ENCODE results near the gene MRPL53.
"Not testable (repeated sequence)": the region's sequence is repeated elsewhere in the genome, so short reads cannot be mapped to it uniquely, and the experiment has no call there.

Gene MRPL53

DNA sequence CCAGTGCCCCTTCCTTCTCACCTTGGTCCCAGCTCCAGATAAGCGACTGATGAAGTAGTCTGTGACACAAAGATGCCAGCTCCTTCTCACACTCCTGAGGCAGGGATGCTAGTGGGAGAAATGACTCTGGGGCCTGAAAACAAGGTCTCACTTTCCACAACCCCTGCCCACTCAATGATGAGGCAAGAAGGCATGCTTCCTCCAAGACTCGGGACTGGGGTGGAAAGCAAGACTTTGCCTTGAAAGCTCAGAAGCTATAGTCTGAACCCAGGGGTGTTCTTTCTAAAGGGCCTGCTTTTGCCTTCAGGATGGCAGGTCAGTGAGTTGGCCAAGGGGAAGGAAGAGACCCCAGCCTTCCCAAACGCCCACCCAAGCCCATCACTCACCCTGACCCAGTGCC lies 9.0 kb upstream of the MRPL53 start:
- DNase-seq: no peak

DNA sequence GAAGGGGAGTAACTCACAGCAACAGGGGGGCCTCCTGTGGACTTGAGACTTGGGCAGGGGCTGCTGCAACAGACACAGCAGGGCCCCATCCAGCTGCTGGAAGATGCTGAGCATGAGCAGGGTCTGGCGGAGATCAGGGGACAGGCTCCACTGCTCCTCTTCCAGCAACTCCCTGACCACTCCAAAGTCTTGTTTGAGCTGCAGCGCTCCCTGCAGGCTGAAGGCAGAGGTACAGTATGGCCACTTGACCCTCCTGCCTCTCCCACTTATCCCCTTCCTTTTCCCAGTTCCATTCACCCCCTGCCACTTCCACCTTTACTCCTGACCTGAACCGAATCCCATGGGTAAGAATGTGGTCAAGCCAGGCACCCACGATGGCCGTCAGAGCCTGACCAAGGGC lies 2.4 kb upstream of the MRPL53 start:
- no peak for DNase-seq

DNA sequence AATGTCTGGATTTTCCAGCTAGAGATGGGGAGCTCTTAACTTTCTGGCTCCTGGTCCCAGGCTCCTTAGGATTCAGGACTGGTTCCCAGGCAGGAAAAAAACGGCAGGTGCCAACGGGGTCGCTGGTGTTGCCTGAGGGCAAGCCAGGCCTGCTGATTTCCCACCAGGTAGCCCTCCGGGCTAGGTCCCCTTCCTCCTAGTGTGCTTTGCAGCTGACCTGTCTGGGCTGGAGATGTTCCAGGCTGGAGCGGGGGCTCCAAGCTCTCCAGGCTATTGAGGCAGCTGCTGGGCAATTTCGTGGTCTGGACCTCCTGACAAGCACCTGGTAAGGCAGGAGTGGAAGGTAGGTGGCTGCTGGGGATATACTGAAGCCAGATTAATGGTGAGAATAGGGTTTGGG lies 2.0 kb upstream of the MRPL53 start:
- DNase-seq: no peak

DNA sequence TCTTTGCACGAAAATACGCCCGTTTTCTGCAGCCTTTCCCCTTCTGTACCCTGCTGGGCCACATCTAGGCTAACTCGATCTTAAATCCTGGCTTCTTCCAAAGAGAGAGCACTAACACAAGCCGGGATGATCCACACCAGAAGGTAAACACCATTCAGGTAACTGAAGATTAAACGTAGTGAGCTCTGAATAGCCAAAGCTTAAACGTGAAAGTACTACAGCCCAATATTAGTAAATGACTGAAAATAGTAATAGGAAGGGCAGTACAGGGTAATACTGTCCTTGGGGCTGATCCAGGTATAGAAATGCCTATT lies 422 bp upstream of the MRPL53 start:
- no peak for DNase-seq

DNA sequence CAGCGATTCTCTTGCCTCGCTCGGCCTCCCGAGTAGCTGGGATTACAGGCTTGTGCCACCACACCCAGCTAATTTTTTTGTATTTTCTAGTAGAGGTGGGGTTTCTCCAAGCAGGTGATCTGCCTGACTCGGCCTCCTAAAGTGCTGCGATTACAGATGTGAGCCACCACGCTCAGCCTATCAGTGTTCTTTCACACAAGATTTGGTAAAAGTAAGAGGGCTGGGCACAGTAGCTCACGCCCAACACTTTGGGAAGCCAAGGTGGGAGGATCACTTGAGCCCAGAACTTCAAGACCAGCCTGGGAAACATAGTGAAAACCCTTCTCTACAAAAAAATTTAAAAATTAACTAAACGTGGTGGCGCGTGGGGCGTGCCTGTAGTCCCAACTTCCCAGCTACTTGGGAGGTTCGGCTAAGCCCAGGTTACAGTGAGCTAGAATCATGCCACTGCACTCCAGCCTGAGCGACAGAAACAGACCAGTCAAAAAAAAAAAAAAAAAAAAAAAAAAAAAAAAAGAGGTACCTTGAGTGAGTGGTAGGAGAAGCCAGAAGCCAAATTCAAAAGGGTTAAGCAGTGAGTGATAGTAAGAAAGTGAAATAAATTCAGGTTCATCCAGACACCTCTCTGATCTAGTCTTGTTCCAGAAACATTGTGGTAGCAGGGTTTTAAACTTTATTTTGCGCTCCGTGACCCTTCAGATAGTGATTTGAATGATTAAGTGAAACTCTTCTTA lies 981 bp downstream of the MRPL53 start:
- no peak for DNase-seq

DNA sequence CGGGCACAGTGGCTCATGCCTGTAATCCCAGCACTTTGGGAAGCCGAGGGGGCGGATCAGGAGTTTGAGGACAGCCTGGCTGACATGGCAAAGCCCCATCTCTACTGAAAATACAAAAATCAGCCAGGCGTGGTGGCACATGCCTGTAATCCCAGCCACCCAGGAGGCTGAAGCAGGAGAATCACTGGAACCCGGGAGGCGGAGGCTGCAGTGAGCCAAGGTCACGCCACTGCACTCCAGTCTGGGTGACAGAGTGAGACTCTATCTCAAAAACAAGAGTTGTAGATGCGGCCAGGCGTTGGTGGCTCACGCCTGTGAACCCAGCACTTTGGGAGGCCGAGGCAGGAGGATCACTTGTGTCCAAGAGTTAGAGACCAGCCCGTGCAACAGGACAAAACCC lies 1.7 kb downstream of the MRPL53 start:
- not testable (repeated sequence) for DNase-seq

DNA sequence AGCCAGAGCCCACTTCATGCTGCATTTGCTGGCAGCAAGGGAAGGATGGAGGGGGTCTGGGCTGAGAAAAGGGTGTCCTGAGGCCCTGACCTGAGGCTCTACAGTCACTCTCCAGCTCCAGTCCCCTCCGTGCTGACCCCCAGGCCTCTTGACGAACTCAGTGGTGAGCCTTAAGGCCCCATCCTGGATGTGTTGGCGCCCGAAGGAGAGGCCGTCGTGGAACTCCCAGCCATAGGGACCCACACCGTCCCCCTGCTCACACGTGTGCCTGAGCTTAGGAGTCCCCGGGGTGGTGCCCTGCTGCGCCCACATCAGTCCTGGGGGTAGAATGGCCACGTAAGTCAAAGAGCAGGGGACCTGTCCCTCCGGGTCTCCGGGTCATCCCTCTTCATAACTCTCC lies 8.1 kb downstream of the MRPL53 start:
- no peak for DNase-seq

DNA sequence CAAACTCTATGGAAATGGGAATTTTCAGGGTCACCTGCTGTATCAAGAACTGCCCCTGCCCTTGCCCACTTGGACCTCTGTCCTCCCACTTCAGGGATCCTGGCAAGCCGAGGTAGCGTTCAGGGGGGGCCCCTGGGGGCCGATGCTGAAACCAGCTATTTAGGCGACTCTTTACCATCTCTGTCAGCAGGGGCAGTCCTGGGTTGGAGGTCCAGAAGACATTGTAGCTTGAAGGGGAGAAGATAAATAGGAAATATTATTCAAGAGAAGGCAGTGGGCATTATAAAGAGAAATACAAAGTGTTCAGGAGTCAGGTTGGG lies 9.7 kb downstream of the MRPL53 start:
- no peak for DNase-seq

DNA sequence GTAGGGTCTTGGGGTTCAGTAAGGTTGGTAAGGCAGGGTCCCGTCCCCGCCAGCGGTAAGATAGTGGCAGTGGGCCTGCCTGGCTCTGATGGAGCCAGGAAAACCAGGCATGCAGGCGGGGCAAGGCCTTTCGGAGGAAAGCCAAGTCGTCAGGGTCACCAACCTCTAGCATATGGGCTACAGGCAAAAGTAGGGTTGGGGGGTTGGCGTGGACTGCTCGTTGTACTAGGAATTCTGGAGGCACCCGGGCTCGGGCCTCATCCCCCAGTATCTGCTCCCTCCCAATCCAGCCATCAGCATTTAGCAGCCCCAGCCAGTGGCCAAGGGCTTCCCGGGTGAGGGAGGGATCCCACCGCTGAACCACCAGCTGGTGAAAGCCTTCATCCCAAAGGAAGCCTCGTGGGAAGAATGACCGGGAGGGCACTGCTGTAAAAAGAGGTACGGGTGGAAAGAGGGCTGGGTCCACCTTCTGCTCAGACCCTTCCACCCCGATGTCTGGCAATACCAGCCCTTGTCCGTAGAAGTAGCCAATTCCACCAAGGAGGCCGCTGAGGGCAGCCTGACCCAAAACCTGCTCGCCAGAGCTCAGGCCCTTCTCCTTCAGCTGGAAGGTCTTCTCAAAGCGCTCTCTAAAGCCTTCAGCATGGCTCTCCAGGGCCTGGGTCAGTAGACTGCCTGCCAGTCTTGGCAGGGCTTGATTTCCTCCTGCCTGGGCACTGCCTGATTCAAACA lies 10.3 kb downstream of the MRPL53 start:
- no peak for DNase-seq

DNA sequence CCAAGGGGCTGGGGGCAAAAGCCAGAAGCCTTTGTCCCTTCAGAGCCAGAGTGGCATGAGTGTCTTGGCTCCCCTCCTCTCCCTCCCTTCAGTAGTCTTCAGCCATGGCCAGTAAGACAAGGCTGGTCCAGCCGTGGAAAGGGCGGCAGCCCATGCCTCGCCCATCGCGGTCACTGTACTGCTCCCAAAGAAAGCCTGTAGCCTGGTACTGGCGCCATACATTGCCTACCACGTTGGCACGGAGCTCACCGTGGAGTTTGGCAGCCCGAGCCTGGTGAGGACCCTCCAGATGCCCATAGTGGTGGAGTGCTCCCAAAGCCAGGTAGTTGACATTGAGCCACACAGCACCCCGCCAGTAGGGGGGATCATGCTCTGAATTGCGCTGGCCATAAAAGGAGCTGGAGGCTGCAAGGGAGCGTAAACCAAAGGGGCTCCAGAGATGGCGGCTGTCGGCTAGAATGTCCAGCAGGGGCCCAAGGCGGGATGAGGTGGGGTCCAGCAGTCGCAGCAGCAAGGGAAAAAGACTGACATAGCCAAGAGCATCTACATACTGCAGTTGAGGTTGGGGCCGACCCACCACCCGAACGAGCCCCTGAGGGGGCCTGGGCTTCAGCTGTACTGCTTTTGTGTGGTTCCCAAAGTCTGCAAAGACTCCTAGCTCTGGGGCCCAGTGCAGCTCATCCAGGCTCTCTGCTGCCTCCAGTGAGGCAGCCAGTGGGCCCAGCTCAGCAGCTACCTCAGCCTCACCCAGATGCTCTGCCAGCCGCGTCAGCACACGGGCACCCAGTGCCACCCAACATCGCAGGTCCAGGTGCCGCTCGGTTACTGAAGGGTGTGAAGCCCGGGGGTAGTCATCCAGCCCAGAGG lies 11.1 kb downstream of the MRPL53 start:
- DNase-seq: no peak

DNA sequence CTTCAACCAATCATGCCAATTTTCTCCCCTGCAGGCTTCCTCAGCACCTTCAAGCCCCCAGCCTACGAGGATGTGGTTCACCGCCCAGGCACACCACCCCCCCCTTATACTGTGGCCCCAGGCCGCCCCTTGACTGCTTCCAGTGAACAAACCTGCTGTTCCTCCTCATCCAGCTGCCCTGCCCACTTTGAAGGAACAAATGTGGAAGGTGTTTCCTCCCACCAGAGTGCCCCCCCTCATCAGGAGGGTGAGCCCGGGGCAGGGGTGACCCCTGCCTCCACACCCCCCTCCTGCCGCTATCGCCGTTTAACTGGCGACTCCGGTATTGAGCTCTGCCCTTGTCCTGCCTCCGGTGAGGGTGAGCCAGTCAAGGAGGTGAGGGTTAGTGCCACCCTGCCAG lies 12.3 kb downstream of the MRPL53 start:
- DNase-seq: not testable (repeated sequence)

DNA sequence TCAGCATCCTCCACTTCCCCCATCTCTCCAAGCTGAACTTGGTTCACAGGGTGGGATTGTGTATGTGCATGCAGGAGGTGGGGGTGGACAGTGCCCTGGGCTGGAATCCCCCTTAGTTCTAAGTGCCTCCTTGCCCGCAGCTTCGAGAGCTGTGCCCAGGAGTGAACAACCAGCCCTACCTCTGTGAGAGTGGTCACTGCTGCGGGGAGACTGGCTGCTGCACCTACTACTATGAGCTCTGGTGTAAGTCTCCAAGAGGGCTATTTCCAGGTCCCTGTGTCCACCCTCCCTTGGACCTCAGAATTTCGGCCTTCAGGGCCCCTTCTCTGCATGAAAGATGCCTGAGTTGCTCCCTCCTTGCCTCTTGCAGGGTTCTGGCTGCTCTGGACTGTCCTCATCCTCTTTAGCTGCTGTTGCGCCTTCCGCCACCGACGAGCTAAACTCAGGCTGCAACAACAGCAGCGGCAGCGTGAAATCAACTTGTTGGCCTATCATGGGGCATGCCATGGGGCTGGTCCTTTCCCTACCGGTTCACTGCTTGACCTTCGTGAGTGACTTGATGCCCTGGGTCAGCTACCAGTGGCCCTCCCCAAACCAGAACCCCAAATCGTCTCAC lies 12.9 kb downstream of the MRPL53 start:
- not testable (repeated sequence) for DNase-seq

DNA sequence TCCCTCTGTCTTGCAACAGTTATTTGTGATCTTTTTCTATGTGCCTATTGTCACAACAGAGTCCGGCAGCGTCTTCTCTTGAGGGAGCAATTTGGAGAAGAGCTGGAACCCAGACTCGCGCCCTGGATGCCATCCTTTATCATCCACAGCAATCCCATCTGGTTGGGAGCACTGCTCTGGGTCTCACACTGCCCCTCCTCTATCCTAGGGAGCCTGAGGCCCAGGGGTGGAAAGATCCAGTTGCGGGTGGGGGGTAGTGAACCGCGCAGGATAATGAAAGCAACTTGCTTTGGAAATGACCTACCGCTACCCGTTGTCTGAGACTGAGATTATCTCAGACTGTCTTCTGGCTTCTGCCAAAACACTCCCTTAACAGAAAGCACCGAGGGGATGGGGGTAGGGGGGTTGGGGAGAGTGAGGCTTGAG lies 13.5 kb downstream of the MRPL53 start:
- DNase-seq: no peak

DNA sequence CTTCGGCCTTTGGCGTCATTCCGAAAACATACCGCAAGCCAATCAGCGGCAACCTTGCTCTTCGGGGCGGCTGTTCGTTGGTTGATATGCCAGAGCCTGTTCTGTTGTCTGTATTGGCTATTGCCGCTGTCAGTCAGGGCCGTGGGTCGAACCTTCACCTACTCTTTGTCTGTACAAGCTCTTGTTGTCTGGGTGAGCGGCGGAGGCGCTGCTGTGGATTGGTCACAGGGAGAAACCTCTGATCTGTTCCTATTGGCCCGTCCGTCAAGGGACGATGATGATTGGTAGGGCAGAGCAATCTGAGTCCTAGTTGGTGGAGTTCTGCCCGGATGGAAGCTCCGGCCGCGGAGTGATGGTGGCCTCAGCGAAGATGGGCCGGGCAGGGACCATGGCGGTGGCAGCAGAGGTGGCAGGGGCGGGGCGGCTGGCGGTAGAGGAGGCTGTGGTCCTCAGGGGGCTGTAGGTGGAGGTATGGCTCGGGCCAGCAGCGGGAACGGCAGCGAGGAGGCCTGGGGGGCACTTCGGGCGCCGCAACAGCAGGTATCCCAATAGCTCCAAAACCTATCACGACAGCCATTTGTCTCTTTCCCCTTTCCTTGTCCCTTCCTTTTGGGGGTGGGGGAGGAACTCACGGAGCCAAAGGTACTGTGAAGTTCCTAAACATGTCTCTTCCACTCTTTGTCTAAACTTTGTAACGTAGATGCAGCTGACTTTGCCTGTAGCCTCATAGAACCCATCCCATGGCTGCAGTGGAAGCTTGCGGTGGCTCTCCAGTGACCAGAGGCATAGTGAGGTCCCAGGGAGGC lies 14.1 kb downstream of the MRPL53 start, which contains the start of gene WBP1:
Gene WBP1, plus strand, starts transcription at position 307 of the 806 bp plus-strand sequence. Its CDS starts 165 bp downstream, at position 472.
- peak; percentile 98 for DNase-seq

DNA sequence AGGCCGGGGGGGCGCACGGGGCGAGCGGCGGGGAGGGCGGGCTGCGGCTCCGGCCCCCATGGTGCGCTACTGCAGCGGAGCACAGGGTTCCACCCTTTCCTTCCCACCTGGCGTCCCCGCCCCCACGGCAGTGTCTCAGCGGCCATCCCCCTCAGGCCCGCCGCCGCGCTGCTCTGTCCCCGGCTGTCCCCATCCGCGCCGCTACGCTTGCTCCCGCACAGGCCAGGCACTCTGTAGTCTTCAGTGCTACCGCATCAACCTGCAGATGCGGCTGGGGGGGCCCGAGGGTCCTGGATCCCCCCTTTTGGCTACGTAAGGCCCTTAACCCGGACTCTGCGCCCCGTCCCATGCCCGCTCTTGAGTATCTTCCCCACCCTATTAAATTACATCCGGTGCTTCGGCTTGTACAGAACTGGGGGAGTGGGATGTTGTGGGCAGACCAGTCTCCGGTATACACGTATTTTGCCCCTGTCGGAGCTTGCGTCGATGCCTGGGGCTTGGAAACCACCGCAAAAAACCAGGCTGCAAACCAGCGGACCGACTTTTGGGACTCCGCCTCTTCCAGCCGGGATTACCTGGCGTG lies 14.8 kb downstream of the MRPL53 start:
- peak; percentile 87 for DNase-seq

DNA sequence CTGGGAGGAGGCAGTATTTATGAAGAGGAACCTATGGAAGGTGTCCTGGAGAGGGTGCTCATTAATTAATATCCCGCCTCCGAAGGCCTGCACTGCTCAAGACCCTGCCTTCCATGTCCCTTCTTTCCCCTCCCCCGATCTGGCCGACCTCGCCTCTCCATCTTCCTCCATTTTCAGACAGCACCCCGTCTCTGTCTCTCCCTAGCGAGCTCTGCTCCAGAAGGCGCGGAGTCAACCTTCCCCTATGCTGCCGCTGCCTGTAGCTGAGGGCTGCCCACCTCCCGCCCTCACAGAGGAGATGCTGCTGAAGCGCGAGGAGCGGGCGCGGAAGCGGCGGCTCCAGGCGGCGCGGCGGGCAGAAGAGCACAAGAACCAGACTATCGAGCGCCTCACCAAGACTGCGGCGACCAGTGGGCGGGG lies 15.3 kb downstream of the MRPL53 start:
- peak; percentile 61 for DNase-seq

DNA sequence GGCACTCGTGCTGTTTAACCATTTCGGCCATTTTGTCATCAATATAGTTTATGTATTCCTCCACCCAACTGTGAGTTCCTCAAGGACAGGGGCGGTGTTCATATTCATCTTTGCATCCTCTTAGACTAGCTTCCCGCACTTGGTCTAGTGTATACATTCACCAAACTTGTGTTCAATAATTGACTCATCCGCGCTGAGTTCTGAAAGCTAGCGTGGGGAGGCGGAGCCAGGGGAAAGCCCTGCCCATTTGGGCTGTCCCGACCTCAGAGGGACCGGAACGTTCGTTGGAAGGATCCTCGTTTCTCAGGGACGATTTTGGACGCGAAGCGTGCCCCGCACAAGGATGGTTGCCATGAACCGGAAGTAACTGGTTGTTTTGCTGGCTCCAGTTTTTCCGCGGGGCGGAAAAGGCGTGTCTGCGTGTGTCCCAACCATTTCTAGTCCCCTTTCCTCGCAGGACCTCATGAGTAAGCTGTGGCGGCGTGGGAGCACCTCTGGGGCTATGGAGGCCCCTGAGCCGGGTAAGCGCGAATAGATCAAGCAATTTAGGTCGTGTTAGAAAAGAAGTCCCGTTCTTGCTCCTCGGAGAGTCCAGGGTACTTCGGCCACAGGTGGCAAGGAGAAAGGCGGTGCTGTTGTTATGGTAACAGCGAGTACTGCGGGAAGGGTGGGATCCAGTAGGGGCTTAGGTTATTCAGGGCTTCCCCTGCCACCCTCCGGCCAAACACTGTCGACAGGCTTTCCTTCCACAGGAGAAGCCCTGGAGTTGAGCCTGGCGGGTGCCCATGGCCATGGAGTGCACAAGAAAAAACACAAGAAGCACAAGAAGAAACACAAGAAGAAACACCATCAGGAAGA lies 17.6 kb downstream of the MRPL53 start, which contains the start of gene INO80B:
Gene INO80B, plus strand, starts transcription at position 434 of the 858 bp plus-strand sequence. Its CDS starts 30 bp downstream, at position 464.
- peak; percentile 90 for DNase-seq

DNA sequence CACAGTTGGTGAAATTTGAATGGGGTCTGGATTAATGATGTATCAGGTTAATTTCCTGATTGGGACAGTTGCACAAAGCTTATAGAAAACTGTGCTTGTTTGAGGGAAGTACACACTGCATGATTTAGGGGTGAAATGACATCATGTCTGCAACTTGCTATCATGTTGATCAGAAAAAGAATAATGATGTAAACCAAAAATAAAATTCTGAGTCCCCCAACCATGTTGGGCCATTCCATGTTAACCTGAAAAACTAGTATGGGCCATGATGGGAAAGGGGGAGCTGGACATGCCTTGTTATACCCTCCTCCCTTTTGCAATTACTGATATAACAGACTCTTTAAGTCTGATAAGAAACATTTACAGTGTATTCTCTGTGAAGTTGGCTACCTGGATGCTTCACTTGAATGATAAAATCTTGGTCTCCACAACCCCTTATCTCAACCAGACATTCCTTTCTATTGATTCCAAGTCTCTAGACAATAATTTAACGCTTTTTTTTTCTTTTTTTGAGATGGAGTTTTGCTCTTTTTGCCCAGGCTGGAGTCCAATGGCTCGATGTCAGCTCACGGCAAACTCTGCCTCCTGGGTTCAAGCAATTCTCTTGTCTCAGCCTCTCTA lies 21.8 kb downstream of the MRPL53 start:
- DNase-seq: no peak

DNA sequence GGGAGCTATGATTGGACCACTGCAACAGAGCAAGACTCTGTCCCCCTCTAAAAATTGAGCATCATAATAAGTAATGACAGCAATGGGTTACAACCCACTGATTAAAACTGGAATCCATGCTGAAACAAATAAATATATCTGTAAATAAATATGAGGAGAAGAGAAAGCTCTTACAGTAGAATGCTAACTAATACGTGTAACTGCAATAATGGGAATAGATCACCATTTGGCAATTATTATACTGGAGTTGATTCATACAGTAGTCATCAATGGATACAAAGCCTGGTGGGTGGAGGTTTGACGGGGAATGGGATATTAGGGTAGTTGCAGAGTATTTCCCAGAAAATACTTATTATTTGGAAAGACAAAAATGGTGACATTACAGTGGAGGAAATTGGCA lies 23.7 kb downstream of the MRPL53 start:
- DNase-seq: no peak

DNA sequence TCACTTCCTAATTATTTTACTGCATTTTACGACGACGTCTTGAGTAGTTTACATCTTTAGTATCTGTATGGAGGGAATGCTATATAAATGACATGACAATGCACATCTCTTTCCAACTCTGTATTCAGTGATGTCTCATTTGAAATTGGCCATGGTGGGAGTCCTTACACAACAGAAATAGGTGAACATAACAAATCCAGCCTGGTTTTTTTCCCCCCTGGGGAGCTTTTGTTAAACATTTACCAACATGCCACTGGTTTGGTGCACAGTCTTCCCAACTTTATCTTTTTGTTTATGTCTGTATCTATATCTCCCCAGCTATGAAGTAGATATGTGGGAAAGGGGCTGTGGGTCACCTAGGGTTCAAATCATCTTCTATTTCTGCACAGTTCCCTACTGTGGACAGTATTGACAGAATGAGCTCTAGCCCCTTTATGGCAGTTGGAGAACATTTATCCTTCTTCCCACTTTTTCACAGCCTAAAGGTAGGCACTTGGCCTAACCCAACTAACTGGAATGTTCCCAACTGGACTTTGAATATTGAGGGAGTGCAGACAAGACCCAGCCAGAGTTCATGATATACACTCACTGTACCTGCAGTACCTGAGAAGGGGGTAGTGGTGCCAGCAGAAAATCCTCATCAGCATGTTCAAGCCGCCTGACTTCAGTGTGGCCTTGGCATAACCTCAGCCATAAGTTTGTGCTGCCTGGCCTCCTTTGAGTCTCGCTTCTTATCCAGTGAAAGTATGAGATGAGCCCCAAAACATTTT lies 25.1 kb downstream of the MRPL53 start:
- DNase-seq: no peak
